GM19193 (cell line): ENCODE results near the gene SON.

ENCODE experiments used
- POLR2A ChIP-seq: IDR thresholded peaks from 4 replicates; pipeline ENCODE4 v1.6.1; 2011; ENCODE audit not compliant: insufficient read depth, insufficient read length; ENCODE audit errors: extremely low read depth

Gene SON, protein sequence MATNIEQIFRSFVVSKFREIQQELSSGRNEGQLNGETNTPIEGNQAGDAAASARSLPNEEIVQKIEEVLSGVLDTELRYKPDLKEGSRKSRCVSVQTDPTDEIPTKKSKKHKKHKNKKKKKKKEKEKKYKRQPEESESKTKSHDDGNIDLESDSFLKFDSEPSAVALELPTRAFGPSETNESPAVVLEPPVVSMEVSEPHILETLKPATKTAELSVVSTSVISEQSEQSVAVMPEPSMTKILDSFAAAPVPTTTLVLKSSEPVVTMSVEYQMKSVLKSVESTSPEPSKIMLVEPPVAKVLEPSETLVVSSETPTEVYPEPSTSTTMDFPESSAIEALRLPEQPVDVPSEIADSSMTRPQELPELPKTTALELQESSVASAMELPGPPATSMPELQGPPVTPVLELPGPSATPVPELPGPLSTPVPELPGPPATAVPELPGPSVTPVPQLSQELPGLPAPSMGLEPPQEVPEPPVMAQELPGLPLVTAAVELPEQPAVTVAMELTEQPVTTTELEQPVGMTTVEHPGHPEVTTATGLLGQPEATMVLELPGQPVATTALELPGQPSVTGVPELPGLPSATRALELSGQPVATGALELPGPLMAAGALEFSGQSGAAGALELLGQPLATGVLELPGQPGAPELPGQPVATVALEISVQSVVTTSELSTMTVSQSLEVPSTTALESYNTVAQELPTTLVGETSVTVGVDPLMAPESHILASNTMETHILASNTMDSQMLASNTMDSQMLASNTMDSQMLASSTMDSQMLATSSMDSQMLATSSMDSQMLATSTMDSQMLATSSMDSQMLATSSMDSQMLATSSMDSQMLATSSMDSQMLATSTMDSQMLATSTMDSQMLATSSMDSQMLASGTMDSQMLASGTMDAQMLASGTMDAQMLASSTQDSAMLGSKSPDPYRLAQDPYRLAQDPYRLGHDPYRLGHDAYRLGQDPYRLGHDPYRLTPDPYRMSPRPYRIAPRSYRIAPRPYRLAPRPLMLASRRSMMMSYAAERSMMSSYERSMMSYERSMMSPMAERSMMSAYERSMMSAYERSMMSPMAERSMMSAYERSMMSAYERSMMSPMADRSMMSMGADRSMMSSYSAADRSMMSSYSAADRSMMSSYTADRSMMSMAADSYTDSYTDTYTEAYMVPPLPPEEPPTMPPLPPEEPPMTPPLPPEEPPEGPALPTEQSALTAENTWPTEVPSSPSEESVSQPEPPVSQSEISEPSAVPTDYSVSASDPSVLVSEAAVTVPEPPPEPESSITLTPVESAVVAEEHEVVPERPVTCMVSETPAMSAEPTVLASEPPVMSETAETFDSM (N-terminal part only)

DNA sequence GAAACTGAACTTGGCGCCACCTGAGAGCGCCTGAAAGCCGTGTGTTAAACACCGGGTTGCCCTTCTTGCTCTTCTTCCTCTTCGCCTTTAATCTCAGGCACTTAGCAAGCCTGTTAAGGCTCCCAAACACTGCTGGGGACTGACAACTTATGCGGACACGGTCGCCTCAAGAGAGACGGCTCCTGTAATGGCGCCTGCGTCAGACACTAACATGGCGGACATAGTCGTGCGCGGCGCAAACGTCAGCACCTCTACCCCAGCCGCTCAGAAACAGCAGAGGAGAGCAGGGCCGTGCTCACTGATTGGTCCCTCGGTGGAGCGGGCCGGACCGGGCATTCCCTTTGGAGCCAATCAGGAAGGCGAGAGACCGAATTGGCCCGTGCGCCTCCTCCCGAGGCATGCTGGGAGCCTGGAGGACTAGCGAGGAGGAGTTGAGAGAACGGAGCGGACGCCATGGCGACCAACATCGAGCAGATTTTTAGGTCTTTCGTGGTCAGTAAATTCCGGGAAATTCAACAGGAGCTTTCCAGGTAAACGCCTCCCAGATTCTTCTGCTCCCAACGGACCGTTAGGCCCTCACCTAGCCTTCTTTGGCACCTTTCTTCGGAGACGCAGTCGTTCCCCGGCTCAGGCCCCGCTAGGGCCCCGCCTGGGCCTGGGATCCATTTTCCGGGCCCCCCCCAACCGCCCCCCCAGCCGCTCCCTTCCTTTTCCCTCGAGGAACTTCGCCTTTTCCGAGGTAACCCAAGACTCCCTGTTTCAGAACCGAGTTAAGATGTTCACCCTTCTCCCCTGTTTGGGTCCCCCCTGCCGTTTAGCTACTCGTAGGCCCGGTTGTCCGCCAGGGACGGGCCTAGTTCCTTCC, at the start of gene SON:
SON (plus strand) TSS at position 399 of the 865 bp plus-strand sequence; CDS start at position 454, 55 bp downstream.
- TF ChIP-seq POLR2A: peak; percentile 85

DNA sequence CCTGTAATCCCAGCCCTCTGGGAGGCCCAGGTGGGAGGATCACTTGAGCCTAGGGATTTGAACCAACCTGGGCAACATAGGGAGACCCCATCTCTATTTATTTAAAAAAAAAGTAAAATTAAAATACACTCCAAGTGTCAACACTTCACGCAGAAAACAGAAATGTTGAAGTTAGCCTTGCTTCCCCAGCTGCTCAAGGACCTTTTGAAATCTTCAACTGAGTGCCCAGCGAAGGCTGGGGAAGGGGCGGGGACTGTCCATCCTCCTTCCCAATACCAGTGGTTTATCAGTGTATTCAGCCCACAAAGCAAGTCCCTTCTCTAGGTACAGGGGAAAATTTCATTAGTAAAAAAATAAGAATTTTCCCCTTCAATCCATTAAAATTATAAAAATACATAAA, 49.1 kb upstream of the SON start:
- TF ChIP-seq POLR2A: no peak

DNA sequence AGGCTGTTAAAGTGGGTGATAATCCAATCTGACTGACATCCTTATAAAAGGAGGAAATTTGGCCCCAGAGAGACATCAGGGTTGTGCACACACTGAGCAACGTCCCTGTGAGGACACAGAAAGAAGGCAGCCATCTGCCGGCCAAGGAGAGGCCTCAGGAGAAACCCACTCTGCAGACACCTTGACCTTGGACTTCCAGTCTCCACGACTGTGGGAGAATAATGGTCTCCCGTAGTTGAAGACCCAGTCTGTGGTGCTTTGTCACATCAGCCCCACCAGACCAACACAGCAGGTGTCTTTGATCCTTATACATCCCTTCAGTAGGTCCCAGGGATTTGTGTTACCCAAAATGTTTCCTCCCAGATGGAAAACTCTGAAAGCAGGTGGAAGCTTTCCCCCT, 47.1 kb upstream of the SON start:
- TF ChIP-seq POLR2A: no peak

DNA sequence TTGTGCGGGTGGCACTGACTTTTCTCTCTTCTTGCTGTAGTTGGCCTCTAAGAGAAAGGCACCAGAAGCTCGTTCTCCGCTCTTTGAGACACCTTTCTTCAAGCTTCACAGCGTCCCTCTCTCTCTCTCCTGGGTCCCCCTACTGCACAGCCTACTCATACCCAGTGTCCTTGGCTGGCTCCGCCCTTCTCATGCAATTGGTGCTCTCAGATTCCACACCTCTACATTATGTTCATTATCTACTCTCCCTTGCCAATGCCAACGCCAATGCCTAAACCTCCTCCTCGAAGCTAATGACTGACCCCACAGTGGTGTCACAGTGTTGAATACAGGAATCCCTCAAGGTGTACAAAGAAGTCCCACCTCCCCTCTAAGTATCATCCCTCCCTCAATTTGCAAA, 46.5 kb upstream of the SON start:
- TF ChIP-seq POLR2A: no peak

DNA sequence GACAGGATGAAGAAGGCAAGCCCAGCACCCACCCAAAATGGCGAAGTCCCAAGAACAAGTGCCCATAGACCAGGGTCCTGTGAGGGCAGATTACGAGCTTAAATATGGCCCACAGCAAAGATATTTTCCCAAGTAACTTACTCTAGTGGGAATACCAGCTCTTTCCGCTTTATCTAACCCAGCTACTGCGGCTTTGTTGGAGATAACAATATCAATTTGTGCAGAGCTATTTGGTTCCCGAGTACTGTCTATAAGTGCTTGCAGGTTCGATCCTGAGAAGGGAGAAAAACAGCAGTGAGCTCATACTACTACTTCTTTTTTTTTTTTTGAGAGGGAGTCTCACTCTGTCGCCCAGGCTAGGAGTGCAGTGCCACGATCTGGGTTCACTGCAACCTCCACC, 37.0 kb upstream of the SON start:
- no peak for TF ChIP-seq POLR2A

DNA sequence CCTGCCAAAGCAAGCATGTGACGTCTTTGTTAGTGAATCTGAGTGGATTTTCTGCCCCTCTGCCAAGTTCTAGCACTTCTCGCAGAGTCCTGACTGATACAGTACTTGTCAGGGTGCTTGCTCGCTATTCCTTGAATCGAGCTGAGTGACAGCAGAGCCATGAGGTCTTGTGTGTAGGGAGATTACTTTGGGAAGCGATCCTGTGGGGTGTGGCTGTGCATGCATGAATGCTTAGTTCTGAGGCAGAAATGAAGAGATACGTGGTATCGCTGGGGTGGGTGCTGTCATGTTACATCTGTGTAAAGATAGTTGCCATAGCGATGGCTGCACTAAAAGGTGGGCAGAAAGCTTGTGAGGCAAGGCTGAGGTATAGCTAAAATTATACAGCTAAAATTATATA, 32.0 kb upstream of the SON start:
- TF ChIP-seq POLR2A: no peak

DNA sequence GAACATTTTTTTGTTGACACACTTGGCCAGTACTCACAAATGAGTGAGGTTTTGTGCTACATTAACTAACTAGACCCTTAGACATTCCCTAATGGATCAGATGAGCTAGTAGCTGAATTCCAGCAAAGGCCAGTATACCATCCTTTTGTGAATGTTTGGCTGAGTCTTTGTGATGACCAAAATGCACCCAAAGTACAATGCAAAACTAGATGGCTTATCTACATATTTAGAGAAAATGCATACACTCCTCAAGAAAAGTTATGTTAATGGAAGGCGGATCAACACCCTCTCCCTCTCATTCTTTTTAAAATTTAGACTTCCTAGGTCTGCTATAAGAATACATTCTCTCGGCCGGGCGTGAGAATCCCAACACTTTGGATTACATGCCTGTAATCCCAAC, 31.2 kb upstream of the SON start:
- no peak for TF ChIP-seq POLR2A

DNA sequence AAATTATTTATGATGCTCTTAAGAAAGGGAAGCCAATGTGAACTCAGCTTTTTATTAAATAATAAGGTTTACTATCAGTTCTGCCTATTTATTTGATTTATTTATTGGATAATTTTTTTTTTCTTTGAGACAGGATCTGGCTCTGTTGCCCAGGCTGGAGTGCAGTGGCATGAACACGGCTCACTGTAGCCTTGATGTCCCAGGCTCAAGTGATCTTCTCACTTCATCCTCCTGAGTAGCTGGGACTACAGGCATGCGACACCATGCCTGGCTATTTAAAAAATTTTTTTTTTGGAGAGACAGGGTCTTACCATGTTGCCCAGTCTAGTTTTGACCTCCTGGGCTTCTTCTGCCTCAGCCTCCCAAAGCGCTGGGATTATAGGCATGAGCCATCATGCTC, 30.4 kb upstream of the SON start:
- TF ChIP-seq POLR2A: no peak

DNA sequence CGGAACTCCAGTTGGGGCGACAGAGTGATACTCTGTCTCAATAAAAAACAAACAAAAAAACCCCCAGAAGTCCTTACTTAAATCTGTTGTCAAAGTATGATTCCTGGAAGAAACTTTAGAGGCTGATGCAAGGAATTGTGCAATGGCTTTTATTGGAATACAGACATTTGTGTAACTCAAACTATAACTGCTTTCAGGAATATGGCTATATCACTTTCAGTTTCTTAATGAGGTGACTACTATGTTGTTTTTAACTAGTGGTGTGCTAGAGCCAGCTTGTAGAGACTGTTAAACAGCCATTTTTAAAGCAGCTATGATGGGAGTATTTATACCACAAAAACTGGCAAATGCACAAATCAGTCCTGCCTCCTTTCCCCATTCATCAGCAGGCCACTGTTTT, 28.6 kb upstream of the SON start:
- TF ChIP-seq POLR2A: no peak

DNA sequence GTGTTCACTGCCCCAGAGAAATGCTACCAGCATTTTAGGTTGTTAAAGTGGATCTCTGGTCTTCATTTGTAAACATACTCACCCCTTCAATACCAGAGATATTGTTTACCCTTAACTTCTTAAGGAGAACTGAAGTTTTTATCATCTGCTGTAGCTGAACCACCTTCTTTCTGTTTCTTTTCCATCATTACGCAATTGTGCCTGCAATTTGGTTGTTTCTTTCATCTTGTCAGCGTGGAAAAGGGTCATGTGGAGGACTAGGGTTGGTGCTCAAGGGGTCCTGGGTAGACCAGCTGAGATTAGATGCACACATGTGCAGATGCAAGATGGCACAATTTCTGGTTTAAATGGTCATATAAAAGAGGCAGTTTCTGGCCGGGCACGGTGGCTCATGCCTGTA, 23.9 kb upstream of the SON start:
- no peak for TF ChIP-seq POLR2A

DNA sequence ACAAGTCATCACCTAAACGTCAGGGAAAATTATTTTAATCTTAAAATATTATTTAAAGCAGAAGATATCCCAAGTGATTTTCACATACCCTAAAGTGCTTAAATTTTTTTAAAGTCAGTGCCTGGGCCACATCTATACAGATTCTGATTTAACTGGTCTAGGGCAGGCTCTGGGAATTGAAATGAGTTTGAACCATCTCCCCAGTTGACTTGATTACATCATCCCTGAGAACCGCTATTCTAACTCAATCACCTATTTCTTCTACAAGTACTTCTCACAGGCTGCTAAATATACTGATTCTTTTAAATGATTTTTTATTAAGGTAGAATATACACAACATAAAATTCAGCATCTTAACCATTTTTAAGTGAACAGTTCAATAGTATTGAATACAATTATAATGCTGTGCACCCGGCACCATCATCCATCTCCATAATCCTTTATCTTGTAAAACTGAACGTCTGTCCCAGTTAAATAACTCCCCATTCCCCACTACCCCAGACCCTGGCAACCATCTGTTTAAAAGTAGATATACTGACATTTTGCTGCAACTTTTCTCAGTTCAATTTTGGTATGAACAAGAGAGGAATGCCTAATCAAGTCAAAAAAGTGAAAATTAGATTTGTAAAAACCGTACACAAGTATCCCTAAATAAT, 20.4 kb upstream of the SON start:
- TF ChIP-seq POLR2A: no peak

DNA sequence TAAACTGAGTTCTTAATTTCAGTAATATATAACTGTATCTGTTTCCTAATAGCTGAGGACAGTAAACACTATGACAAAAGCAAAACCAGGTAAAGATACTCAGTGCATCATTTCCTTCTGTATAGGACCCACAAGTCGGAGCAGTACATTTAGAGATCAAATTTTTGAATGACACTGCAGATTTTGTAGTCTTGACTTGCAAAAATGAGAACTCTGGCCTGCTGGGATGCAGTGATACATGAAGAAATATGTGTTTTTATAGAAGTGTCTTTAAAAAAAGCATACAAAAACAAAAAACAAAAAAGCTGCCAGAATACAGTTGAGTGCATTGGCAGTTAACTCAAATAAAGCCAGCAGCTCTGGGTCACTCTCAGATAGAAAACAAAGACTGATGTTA, 19.9 kb upstream of the SON start:
- no peak for TF ChIP-seq POLR2A

DNA sequence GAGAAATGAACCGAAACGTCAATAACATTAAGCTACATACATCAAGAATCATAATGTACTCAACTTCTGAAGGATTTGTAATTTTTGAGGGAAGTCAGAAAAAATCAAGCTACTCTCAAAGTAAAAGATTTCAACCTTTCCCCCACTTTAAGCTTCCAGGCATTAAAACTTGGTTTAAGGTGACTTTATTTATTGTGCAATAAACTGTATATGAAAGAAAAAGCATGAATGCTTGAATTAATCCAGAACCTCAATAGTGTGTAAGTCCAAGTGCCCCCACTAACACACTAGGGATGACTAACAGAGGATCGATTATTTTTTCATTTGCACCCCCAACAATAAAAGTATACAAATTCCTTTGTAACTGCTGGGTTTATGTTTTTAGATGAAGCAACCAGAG, 11.8 kb upstream of the SON start:
- TF ChIP-seq POLR2A: no peak

DNA sequence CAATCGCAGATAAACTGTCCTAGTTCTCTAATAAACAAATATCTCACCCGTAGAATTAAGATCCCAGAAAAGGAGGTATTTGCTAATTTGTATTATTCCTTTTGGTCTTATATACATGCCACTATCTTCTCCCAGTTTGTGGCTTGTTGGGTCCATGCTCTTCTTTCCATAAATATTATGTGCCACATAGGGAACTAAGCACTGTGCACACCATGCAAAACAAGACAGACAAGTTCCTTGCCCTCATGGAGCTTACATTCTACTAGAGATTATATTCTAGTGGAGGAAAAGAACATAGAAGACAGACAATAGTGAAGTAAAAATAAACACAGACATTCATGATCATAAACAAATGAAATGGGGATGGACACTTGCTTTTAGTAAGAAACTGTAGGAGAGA, 5.6 kb upstream of the SON start:
- TF ChIP-seq POLR2A: no peak
